Measurements from ENCODE around the gene MAGEA10. TPM values are rescaled to one million over a fixed set of nuclear protein-coding genes. Genes with fewer than 3 reads are reported as not detected.

Gene MAGEA10
- total and polyA plus RNA-seq, 2 of the 8 experiments (the other 6 are each of a cell fraction or from before 2014, with no cell fraction given) = not detected

DNA sequence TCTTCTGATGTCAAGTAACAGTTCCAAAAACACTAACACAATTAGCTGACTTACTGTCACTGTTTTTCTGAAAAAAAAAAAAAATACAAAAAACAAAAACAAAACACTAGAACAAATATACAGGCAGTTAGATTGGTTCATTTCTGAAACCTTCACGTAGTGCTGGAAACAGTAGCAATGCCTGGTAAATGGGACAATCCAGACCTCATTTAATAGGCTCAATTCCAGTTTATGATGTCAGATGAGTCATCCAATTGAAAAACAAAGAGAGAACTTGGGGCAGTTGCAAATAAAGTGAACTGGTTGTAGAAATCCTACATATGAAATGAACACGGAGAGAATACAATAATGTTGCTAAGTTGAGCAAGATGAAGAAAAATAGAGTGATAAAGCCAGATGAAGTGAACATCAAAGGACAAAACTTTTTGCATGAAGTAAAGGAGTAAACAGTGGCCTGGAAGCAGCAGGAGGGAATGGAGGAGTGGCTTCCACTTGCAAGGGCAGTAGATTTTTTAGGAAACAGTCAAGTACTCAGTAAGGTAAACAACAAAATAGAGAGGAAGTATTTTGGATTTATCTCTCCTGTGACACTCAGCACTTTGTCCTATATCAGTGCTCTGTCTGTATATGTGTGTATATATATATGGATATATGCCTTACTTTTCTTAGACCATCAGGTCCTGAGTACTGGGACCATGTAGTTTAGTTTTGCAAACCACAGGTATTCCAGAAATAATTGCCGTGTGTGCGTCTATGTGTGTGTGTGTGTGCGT, 39.3 kb upstream of the MAGEA10 start:
- H4K8ac ChIP-seq (ENCODE audit: extremely low read depth, insufficient read depth, low read length) = no peak overlapping the region
- WGBS, 2 experiments (ENCODE audit: extremely low coverage in 1 of 2, insufficient coverage in 1 of 2, insufficient read length in 1 of 2, insufficient replicate concordance in 2 of 2, low coverage in 1 of 2, low lambda C conversion rate in 2 of 2, missing lambda C conversion rate in 1 of 2) = 86% methylated on average over 5 of the region's 5 CpGs; no CpG with 5 or more reads in 1 of the 2 experiments
- TF ChIP-seq YY1 (IDR thresholded peaks at IDR 0.05; ENCODE audit: low read depth, low read length) (no peak), ZNF274 (IDR thresholded peaks at IDR 0.05; ENCODE audit: borderline replicate concordance, extremely low read depth, low read length) (no peak), NRF1 (IDR thresholded peaks at IDR 0.05; ENCODE audit: low read depth, low read length) (no peak), BRCA1 (IDR thresholded peaks at IDR 0.05; ENCODE audit: low read depth, low read length) (no peak), SP1 (IDR thresholded peaks at IDR 0.05; ENCODE audit: low read depth, low read length) (no peak), CTBP2 (IDR thresholded peaks at IDR 0.05; ENCODE audit: borderline replicate concordance, insufficient read depth, insufficient read length, low read length) (no peak), PHF8 (conservative IDR thresholded peaks at IDR 0.05; ENCODE audit: low read depth, low read length) (no peak), SP2 (IDR thresholded peaks at IDR 0.05; ENCODE audit: low read length) (no peak), SIX5 (IDR thresholded peaks at IDR 0.05; ENCODE audit: low read depth, low read length) (no peak), FOSL1 (IDR thresholded peaks at IDR 0.05; ENCODE audit: insufficient read depth, low read depth, low read length) (no peak), JUN (IDR thresholded peaks at IDR 0.05; ENCODE audit: low read depth, low read length) (no peak), TAF1 (IDR thresholded peaks at IDR 0.05; ENCODE audit: low read depth, low read length) (no peak), JUND (IDR thresholded peaks at IDR 0.05; ENCODE audit: low read length) (no peak)
- TF ChIP-seq, protein P1, sequence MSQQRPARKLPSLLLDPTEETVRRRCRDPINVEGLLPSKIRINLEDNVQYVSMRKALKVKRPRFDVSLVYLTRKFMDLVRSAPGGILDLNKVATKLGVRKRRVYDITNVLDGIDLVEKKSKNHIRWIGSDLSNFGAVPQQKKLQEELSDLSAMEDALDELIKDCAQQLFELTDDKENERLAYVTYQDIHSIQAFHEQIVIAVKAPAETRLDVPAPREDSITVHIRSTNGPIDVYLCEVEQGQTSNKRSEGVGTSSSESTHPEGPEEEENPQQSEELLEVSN (IDR thresholded peaks at IDR 0.05) = no peak

More for the DNA sequence above, 39.3 kb upstream of the MAGEA10 start:
- Histone ChIP-seq H4K5ac (ENCODE audit: insufficient read length, low read depth, low read length) (no peak overlapping the region), H3K27me3 (replicated peaks in 1 of 4; ENCODE audit: control insufficient read depth in 3 of 4, extremely low read depth in 1 of 4, insufficient read depth in 3 of 4, low read length in 3 of 4) (no peaks in the 10 kb centered on the region), H3K4me1 (replicated peaks in 1 of 4; ENCODE audit: control insufficient read depth in 3 of 4, insufficient read depth in 4 of 4, low read length in 3 of 4) (no peaks in the 10 kb centered on the region), H4K91ac (replicated peaks; ENCODE audit: insufficient read length, low read length) (no peak overlapping the region), H2BK15ac (ENCODE audit: low read length) (no peak overlapping the region), H3K4me2 (ENCODE audit: insufficient read depth in 1 of 2, low read depth in 2 of 2, low read length in 2 of 2) (no peak overlapping the region), H2BK20ac (ENCODE audit: low read length) (no peak overlapping the region), H3K4ac (replicated peaks; ENCODE audit: insufficient read length, low read depth, low read length) (no peak overlapping the region), H3K4me3 (ENCODE audit: extremely low read depth in 1 of 4, insufficient read depth in 2 of 4, low read depth in 3 of 4, low read length in 4 of 4) (no peak overlapping the region), H3K27ac (ENCODE audit: low read depth, low read length) (no peak overlapping the region), H3K23ac (ENCODE audit: insufficient read length) (no peak overlapping the region), H3K9ac (replicated peaks in 1 of 4; ENCODE audit: extremely low read depth in 1 of 4, low read depth in 3 of 4, low read length in 3 of 4) (no peak overlapping the region), H2AK5ac (ENCODE audit: low read depth, low read length) (no peak overlapping the region), H2BK5ac (ENCODE audit: low read depth, low read length) (no peak overlapping the region), H3K9me3 (ENCODE audit: insufficient read depth in 2 of 2, low read depth in 1 of 2, low read length in 1 of 2) (no peaks in the 10 kb centered on the region), H2BK120ac (replicated peaks; ENCODE audit: low read depth, low read length) (no peak overlapping the region), H4K20me1 (replicated peaks in 1 of 2; ENCODE audit: control insufficient read depth in 1 of 2, insufficient read depth in 2 of 2, low read length in 2 of 2) (no peaks in the 10 kb centered on the region), H3K23me2 (ENCODE audit: low read depth, low read length) (no peaks in the 10 kb centered on the region), H3K14ac (ENCODE audit: insufficient read length) (no peak overlapping the region), H3K79me2 (ENCODE audit: control insufficient read depth in 1 of 2, insufficient read depth in 2 of 2, low read length in 2 of 2) (no peaks in the 10 kb centered on the region), H3K36me3 (ENCODE audit: control insufficient read depth in 2 of 4, insufficient read depth in 4 of 4, low read length in 3 of 4) (no peaks in the 10 kb centered on the region), H3K18ac (ENCODE audit: extremely low read depth, low read length) (no peak overlapping the region), H3K56ac (replicated peaks; ENCODE audit: insufficient read length, low read depth, low read length) (no peak overlapping the region), H2BK12ac (ENCODE audit: low read depth, low read length) (no peak overlapping the region), H3K79me1 (ENCODE audit: low read depth, low read length) (no peaks in the 10 kb centered on the region), H2AFZ (ENCODE audit: low read length) (no peak overlapping the region)
- DNase-seq (ENCODE audit: low read depth in 1 of 2, low spot score in 2 of 2) (no peak), FAIRE-seq (no peak)
- ChIA-PET POLR2A (ENCODE audit: partially characterized antibody) (no interaction called here), CTCF (ENCODE audit: partially characterized antibody) (no interaction called here)

All from H1 (cell line).